Sigmoid colon (tissue), 4 donors: ENCODE results near the gene OXCT2.
"Not testable (repeated sequence)": the region's sequence is repeated elsewhere in the genome, so short reads cannot be mapped to it uniquely, and the experiment has no call there.

Experiments used
- CTCF ChIP-seq, 4 experiments: fragments of 450-650 bp in 3 of 4; fragments of 200-600 bp in 1 of 4; IDR thresholded peaks; one replicate each; pipeline ENCODE4 v1.5.1; 2016 to 2019; ENCODE audit warnings: antibody characterized with exemption in 4 of 4, mild to moderate bottlenecking in 3 of 4, moderate library complexity in 2 of 4
- EP300 ChIP-seq, 4 donors: sonication (generic); formaldehyde crosslinking; IDR thresholded peaks; one replicate each; pipeline ENCODE4 v1.6.1; 2017; ENCODE audit warnings: antibody characterized with exemption in 4 of 4
- POLR2A ChIP-seq, 2 donors: fragments of 450-650 bp; IDR thresholded peaks; one replicate each; pipeline ENCODE4 v1.6.1; 2016; ENCODE audit warnings: antibody characterized with exemption in 2 of 2, mild to moderate bottlenecking in 2 of 2, moderate library complexity in 2 of 2
- POLR2AphosphoS5 ChIP-seq, 4 donors: sonication (generic); formaldehyde crosslinking; IDR thresholded peaks; one replicate each; pipeline ENCODE4 v1.6.1; 2017; ENCODE audit warnings: antibody characterized with exemption in 4 of 4

GRCh38 chr1:39787964-39788363, 16.8 kb upstream of the OXCT2 start:
- not testable (repeated sequence) for TF ChIP-seq CTCF, POLR2A, EP300, POLR2AphosphoS5 (IDR thresholded peaks at IDR 0.05)
